ENCODE measurements around the gene SYTL5.

SYTL5 gene

DNA sequence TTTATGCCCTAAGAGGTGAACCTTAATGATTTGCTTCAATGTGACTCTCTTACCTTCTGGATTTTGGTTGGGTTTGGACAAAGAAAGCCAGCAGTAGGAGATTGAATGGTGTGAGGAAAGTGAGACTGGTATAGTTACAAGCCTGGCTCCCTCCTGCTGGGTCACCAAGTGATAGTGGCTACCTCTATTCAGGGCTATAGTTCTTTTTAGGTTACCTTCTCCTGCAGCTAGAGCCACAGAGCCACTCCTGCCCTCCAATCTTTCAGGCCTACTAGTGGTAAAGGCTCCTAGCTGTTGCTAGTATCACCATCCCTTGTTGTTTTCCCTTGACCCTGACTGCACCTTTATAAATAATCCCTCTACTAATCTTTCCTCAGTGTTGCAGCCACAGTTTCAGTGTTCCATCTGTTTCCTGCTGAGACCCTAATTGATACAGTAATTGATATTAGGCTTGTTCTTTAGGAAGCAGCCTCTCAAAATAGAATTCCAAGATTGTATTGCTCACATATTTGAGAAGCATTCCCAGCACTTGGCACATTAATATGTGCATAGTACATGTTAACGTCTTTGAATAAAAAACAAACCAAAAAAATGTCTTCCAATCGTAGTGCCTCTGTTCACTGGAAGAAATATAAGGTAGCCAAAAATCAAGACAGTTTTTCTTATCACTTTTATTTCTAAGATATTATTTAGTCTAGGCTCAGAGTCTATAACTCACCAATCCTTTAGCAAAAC lies 132.0 kb downstream of the SYTL5 start:
- DNase-seq (ENCODE audit: low spot score): no peak
- no peak for FAIRE-seq

DNA sequence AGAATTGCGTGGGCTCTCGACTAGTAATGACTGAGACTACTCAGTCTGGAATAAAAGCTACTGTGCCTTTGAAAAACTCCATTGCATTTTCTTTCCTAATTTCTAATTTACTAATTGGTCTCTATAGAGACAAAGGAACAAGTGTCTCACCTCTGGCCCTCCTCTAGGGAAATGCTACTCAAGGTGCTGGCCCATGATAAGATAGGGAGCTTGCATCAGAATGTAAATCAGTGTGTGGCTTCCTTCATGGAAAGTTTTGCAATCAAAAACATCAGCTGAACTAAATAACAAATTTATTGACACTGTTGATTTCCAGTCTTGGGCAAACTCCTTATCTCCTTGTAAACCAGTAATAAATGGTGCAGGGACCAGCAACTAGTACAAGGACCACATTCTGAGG lies 132.5 kb downstream of the SYTL5 start:
- FAIRE-seq (no peak), DNase-seq (ENCODE audit: low spot score) (no peak)

DNA sequence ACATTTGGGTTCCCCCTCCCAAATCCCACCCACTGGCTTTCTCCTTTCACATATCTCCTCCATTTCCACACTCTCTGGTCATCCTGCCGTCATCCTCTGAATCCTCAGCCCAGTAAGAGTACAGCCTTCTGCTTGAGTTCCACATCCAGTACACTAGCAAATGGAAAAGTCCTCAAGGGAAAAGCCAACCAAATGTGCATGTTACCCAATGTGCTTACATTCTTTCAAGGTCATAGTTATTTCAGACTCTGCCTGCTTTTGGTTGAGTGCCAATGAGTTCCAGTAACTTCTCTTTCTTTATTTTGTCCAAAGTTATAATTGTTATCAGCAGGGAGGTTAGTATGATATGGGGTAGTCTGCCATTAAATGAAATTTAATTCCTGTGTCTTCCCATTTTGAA lies 136.3 kb downstream of the SYTL5 start:
- DNase-seq (ENCODE audit: low spot score) (no peak), FAIRE-seq (no peak)

DNA sequence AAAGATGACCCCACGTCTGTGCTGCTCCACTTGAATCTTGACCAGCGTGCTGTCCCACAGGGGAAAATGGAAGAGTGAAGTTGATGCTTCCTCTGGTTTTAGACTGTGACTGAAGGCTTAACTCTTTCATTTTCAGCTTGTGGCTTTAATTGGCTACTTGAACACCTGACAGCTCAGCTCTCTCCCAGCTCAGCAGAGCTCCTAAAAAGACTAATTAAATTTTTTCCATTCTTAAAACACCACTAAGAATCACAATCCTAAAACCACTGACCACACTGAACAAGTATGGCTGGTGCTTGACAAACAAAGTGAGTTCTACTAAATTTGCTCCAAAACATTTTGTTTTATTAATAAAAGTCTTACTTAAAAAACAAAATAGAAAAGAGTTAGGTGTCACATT lies 142.7 kb downstream of the SYTL5 start:
- DNase-seq (ENCODE audit: low spot score) (no peak), FAIRE-seq (no peak)

DNA sequence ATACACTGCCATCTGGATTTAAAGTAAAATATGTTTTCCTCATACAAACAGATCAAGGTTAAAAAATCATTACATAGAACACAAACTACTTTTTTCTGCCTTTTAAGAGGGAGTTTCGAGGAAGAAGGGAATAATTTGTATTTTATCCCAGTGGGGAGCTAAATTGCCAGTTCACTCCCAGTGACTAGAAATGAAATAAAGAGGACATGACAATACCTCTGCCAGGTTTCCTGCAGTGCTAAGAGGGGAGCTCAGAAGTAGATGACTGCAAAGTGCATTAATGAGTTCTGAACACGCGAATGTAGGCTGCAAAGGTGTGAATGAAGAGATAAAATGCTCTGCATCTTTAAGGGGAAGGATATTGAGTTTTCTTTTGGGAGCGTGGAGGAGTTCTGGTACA lies 144.6 kb downstream of the SYTL5 start:
- DNase-seq (ENCODE audit: low spot score): no peak
- no peak for FAIRE-seq

DNA sequence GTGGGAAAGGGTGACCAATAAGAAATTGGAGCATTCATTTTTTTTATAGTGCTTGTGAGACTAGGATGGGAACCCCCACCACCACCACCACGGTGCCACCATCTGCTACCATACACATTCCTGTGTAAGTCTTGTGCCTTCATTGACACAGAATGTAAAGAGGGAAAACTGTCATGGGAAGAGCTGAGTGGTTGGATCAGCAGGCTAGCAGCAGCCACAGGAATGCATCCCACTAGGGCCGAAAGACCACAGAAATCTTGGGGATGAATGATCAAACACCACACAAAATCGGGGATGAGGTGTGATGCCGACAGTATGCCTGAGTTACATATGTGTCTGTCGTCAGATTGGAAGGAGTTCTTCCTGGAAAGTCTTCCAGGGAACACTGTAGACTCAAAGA lies 145.1 kb downstream of the SYTL5 start:
- peak; percentile 19 for DNase-seq (ENCODE audit: low spot score)
- no peak for FAIRE-seq

DNA sequence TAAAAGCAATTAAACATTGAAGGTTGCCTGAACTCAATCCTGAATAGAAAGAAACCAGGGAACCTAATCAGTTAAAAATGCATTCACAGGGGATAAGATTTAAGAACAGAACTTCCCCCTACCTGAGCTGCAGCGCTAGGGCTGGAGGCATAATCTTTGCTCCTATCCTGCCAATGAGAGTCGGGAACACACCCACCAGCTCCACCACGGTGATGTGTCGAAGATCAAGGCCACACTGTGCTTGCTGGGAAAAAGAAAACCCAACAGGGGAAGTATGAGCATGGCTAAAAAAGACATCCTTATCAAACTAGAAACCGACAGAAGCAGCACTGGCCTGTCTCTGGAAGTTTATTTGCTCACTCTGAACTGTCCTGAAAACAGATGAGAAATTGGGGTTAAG lies 148.0 kb downstream of the SYTL5 start:
- no peak for FAIRE-seq
- DNase-seq (ENCODE audit: low spot score): no peak

DNA sequence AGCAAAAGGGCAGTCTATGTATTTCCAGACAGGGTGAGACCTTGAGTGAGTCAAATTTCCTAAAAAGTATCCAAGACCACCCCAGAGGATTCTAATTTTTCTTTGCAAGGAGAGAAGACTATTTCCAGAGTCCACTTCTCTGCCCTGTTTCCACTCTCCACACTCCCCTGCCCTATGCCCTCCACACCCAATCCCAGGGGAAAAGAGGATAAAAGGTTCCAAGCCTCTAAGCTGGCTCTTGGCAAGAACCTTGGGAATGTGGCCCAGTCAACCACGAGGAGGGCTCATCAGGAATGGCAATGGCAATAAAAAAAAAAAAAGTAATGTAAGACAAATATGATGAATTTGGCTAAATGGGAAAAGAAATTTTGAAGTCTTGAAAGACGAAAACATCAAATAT lies 148.5 kb downstream of the SYTL5 start:
- no peak for DNase-seq (ENCODE audit: low spot score)
- FAIRE-seq: no peak

DNA sequence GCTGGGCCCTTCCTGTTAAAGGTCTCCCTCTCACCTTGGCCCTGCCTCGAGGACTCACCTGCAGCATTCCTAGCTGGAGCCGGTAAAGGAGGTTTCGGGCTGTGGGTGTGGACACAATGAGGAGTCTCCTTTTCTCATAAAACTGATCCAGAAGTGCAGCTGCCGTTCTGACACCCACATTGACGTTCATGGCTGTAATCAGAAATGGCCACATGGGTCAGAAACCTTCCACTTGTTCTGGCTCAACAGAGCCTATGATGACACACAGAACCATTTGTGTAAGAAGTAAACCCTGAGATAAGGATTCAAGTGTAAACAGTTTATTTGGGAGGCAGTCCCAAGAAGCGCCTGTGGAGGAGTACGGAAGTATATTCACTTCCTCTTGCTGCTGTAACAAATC lies 150.5 kb downstream of the SYTL5 start:
- FAIRE-seq: no peak
- no peak for DNase-seq (ENCODE audit: low spot score)

DNA sequence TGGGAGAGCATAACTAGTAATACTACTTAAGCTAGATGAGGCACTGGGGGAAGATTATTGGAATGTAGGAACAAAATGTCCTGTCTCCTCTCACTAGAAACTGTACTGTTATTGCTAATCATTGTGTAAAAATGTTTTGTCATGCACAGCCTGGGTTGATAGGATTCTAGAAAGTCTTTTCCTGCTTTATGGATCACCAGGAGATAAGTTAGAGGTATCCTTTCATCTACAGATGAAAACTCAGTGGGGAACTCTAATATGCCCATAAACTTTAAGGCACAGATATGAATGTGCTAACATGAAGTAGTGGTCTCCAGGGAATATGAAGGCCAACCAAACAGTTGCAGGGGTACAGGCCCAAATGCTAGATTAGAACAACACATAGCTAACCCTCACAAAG lies 156.8 kb downstream of the SYTL5 start:
- FAIRE-seq (no peak), DNase-seq (ENCODE audit: low spot score) (no peak)

DNA sequence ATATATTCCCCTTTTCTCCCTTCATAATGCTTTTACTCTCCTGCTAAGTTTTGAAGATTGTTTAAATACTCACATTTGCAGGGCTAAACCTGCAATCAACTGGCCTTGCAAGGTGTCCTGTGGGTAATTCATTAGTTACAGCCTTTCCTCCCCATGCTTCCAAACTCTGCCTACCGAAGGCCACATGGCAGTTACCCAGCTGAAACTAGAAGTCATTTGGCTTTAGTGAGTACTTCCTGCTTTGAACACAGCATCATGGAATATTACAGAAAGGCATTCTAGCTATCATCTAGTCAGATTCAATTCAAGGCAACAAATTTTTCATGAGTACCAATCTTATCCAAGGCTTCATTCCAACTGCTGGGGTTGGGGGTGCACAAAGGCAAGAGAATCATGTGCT lies 158.7 kb downstream of the SYTL5 start:
- FAIRE-seq: no peak
- no peak for DNase-seq (ENCODE audit: low spot score)

DNA sequence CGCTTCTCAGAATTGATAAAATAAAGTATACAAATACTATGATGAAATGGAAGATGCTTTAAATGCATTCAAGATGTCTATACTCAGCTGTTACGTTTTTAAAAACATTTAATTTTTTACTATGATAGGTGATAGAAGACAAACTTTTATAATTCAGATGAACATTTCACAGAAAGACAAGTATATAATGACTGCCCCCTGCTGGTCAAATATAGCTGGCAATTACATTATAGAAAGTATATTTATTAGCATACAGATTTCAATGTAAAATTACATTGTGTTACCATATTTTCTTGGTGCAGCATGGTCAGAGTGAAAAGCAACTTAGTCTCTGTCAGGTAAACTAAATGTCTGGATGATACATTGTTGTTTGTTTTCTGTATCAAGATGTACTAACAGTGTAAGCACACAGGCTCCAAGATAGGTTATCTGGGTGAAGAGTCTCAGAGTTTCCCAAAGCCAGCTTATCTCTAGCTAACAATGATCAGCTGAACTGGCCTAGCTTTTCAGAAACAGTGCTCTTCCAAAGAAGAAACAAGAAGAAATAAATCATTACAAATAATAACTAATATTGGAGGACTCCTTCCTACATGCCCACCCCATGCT lies 160.2 kb downstream of the SYTL5 start:
- DNase-seq (ENCODE audit: low spot score): no peak

DNA sequence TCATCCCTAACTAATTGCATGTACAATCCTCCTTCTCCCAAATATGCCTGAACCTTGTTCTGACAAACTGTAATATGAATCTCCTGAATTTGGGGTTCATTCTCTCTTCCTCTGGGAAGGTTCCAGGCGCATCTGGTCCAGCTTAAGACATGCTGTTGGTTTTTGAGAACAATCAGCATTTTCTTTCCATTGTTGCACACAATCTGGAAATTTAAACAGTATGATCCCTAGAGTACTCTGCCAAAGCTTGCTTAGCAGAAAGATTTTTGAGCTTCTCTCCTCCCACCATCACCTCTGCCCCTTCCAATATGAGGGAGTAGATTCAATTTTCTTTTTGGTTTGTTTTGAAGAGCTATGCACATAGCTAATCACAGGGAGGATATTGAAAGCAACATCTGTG lies 164.2 kb downstream of the SYTL5 start:
- FAIRE-seq: no peak
- DNase-seq (ENCODE audit: low spot score): no peak

More for the DNA sequence above, 160.2 kb downstream of the SYTL5 start:
- FAIRE-seq: no peak

DNA sequence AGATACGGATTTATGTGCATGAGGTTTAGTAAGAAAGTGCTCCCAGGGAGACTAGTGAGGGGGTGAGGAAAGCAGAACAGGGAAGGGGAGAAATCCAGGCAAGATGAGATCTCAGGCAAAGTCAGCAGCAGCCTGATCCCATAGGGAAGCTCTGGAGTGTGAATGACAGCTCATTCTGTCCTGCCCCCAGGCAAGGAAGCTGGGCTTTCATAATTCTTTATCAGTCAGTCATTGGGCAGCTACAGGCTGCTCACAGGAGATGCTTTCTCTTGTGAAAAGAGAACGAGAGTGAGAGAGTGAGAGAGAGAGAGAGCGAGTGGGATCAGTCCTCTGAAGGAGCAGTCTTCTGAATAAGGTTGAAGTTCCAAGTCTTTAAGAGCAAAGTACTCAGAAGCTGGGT lies 166.2 kb downstream of the SYTL5 start:
- FAIRE-seq: no peak
- no peak for DNase-seq (ENCODE audit: low spot score)

DNA sequence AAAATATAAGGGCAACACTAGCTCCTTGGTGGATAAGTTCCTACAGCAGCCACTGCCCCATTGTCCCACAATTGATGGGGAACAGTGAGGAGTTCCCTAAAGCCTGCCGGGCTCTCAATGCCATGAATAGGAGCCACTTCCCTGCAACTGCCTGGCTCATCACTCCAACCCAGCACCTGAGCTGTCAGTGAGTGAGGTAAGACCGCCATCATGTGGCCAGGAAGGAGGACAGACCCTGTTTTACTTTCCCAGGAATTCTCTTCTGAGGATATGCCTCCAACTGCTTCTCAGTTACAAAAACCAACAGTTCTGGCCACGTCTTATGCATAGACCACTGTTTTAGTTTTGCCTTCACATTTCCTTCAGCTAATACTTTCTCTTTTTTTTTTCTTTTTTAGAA lies 168.8 kb downstream of the SYTL5 start:
- peak; percentile 47 for DNase-seq (ENCODE audit: low spot score)
- no peak for FAIRE-seq

DNA sequence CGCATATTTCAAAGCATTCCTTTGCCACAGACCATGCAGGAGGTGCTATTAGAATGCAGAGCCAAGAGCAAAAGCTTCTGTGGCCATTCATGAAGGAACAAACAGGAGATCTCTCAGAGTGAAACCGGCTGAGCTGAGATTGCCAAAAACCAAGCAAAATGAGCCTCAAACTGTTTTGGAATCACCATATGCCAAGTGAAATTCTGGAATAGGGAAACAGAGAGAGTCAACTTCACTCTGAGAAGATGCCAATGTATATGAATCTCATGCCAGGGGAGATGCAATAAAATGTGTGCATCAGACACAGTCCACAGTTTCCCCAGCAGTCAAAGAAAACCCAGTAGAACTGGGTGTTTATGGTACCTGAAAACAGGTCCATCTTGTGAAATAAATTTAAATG lies 172.0 kb downstream of the SYTL5 start:
- DNase-seq (ENCODE audit: low spot score) (no peak), FAIRE-seq (no peak)
